Neural progenitor cell (in vitro differentiated cells): ENCODE results near the gene IQGAP1. TPM values are rescaled to one million over a fixed set of nuclear protein-coding genes. Genes with fewer than 3 reads are reported as not detected.
A peak's percentile ranks its signal among the peaks of the same experiment; 100 is the strongest.

Experiments used
- DNase-seq: peaks from one replicate; pipeline ENCODE4 v3.0.0-alpha.2; 2016; ENCODE audit warnings: low spot score
- H2AFZ ChIP-seq: fragments of 200-600 bp; sonication (generic); replicated peaks from 2 replicates; pipeline ENCODE4 v1.6.1; 2016; ENCODE audit warnings: antibody characterized with exemption
- H3F3A ChIP-seq: fragments of 200-600 bp; sonication (generic); 2 replicates; pipeline ENCODE4 v1.6.1; 2016; ENCODE audit warnings: antibody characterized with exemption, low read depth
- H3K27ac ChIP-seq: fragments of 200-600 bp; sonication (generic); 2 replicates; pipeline ENCODE4 v1.5.1; 2016; ENCODE audit warnings: mild to moderate bottlenecking
- H3K27me3 ChIP-seq: fragments of 200-600 bp; sonication (generic); 2 replicates; pipeline ENCODE4 v1.6.1; 2016; ENCODE audit warnings: mild to moderate bottlenecking, moderate library complexity
- H3K36me3 ChIP-seq: fragments of 200-600 bp; sonication (generic); 2 replicates; pipeline ENCODE4 v1.5.1; 2016
- H3K4me1 ChIP-seq: fragments of 200-600 bp; sonication (generic); 2 replicates; pipeline ENCODE4 v1.6.1; 2016; ENCODE audit warnings: mixed run types
- H3K4me2 ChIP-seq: fragments of 200-600 bp; sonication (generic); 2 replicates; pipeline ENCODE4 v1.6.1; 2016
- H3K4me3 ChIP-seq: fragments of 200-600 bp; sonication (generic); 2 replicates; pipeline ENCODE4 v1.5.1; 2016
- H3K79me2 ChIP-seq: fragments of 200-600 bp; sonication (generic); 2 replicates; pipeline ENCODE4 v1.6.1; 2016; ENCODE audit warnings: low read depth
- H3K9ac ChIP-seq: fragments of 200-600 bp; sonication (generic); 2 replicates; pipeline ENCODE4 v1.6.1; 2016
- H3K9me3 ChIP-seq: fragments of 200-600 bp; sonication (generic); 2 replicates; pipeline ENCODE4 v1.5.1; 2016; ENCODE audit warnings: low read depth
- H4K20me1 ChIP-seq: fragments of 200-600 bp; sonication (generic); 2 replicates; pipeline ENCODE4 v1.6.1; 2016; ENCODE audit warnings: low read depth
- H3K27ac Mint-ChIP-seq: 3 replicates; pipeline ENCODE4 v1.8.0; 2021; ENCODE audit warnings: mixed read lengths
- H3K27me3 Mint-ChIP-seq: 2 replicates; pipeline ENCODE4 v1.8.0; 2022; ENCODE audit warnings: low read depth, mild to moderate bottlenecking, inconsistent platforms, moderate library complexity, mixed read lengths; ENCODE audit not compliant: insufficient read depth
- H3K36me3 Mint-ChIP-seq: 3 replicates; pipeline ENCODE4 v1.8.0; 2021; ENCODE audit warnings: mixed read lengths
- H3K4me1 Mint-ChIP-seq: 3 replicates; pipeline ENCODE4 v1.8.0; 2021; ENCODE audit warnings: mixed read lengths
- H3K4me3 Mint-ChIP-seq: 3 replicates; pipeline ENCODE4 v1.8.0; 2021; ENCODE audit warnings: mild to moderate bottlenecking, moderate library complexity, mixed read lengths
- H3K9me3 Mint-ChIP-seq: 3 replicates; pipeline ENCODE4 v1.8.0; 2020; ENCODE audit warnings: mixed read lengths
- CTCF ChIP-seq: fragments of 200-600 bp; sonication (generic); IDR thresholded peaks from 2 replicates; pipeline ENCODE4 v1.5.1; 2017; ENCODE audit warnings: antibody characterized with exemption, mild to moderate bottlenecking
- EZH2 ChIP-seq: fragments of 200-600 bp; sonication (generic); IDR thresholded peaks from 2 replicates; pipeline ENCODE4 v1.6.1; 2017; ENCODE audit warnings: antibody characterized with exemption, mild to moderate bottlenecking, moderate library complexity
- EZH2phosphoT487 ChIP-seq: fragments of 200-600 bp; sonication (generic); IDR thresholded peaks from 2 replicates; pipeline ENCODE4 v1.6.1; 2017; ENCODE audit warnings: antibody characterized with exemption
- total RNA-seq: library from RNA; depleted of rRNA; stranded (reverse); fragments of >200 nt; gene quantifications from 2 replicates; pipeline ENCODE4 v1.2.3, GENCODE V29; 2015; ENCODE audit warnings: low replicate concordance

Gene IQGAP1
- total RNA-seq, 1 donor from 2014 or later: 44.8 TPM

- Histone ChIP-seq H2AFZ (no peak overlapping the region), H4K20me1 (peaks cover 11% of the 10 kb centered on the region), H3K79me2 (no peaks in the 10 kb centered on the region), H3K4me1 (peaks cover 6% of the 10 kb centered on the region), H3K27me3 (peaks cover 54% of the 10 kb centered on the region), H3F3A (no peaks in the 10 kb centered on the region), H3K9ac (no peak overlapping the region), H3K9me3 (no peaks in the 10 kb centered on the region), H3K36me3 (no peaks in the 10 kb centered on the region), H3K27ac (no peak overlapping the region), H3K4me3 (peak overlapping the region; percentile 66), H3K4me2 (peak overlapping the region; percentile 99)
- H3K36me3 Mint-ChIP-seq: peaks cover 4% of the 10 kb centered on the region
- H3K4me3 Mint-ChIP-seq: peak overlapping the region; percentile 98
- DNase-seq: peak; percentile 21
- H3K4me1 Mint-ChIP-seq: peaks cover 26% of the 10 kb centered on the region
- no peaks in the 10 kb centered on the region for H3K9me3 Mint-ChIP-seq
- H3K27ac Mint-ChIP-seq: no peak overlapping the region
- H3K27me3 Mint-ChIP-seq: peaks cover 5% of the 10 kb centered on the region
- TF ChIP-seq EZH2phosphoT487: peak; percentile 10
- no peak for TF ChIP-seq CTCF
Observed at GRCh38 chr15:90531147-90531546, 143.1 kb downstream of the IQGAP1 start.

DNA sequence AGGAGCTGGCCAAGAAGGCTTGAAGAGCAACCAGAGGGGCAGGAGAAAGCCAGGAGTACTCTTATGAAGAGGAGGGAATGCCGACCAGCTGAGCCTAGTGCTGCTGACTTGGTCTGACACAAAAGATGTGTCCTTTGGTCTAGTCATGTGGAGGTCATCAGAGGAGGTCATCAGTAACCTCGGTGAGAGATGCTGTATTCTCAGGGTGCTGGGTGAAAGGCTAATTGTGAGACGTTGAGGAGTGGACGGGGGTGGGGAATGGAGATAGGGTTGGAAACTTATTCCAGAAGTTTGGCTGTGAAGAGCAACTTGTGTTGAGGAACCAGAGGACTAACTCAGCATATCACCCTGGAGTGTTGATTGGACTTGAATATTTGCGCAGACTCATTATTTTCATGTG lies 147.2 kb downstream of the IQGAP1 start:
- Mint-ChIP-seq H3K27ac (no peak overlapping the region), H3K4me1 (peaks cover 16% of the 10 kb centered on the region)
- peaks cover 11% of the 10 kb centered on the region for H4K20me1 ChIP-seq

GRCh38 chr15:90539789-90540188 lies 151.7 kb downstream of the IQGAP1 start:
- TF ChIP-seq EZH2phosphoT487: no peak
- TF ChIP-seq CTCF: no peak
- no peak for TF ChIP-seq EZH2
- Histone ChIP-seq H3K4me1 (no peaks in the 10 kb centered on the region), H3K27ac (no peak overlapping the region), H3K9ac (no peak overlapping the region), H4K20me1 (no peaks in the 10 kb centered on the region), H3K4me3 (no peak overlapping the region), H3K79me2 (no peaks in the 10 kb centered on the region), H3F3A (no peaks in the 10 kb centered on the region), H2AFZ (no peak overlapping the region), H3K27me3 (no peaks in the 10 kb centered on the region), H3K9me3 (no peaks in the 10 kb centered on the region), H3K36me3 (no peaks in the 10 kb centered on the region), H3K4me2 (no peak overlapping the region)
- no peak overlapping the region for H3K27ac Mint-ChIP-seq
- peaks cover 7% of the 10 kb centered on the region for H3K36me3 Mint-ChIP-seq
- no peak overlapping the region for H3K4me3 Mint-ChIP-seq
- peaks cover 2% of the 10 kb centered on the region for H3K27me3 Mint-ChIP-seq
- H3K9me3 Mint-ChIP-seq: no peaks in the 10 kb centered on the region
- H3K4me1 Mint-ChIP-seq: peaks cover 5% of the 10 kb centered on the region
- DNase-seq: no peak

More for the DNA sequence above, 147.2 kb downstream of the IQGAP1 start:
- TF ChIP-seq CTCF (no peak), EZH2 (no peak), EZH2phosphoT487 (no peak)
- H3K27ac ChIP-seq: no peak overlapping the region
- Mint-ChIP-seq H3K4me3 (no peak overlapping the region), H3K27me3 (peaks cover 2% of the 10 kb centered on the region), H3K36me3 (peaks cover 9% of the 10 kb centered on the region), H3K9me3 (no peaks in the 10 kb centered on the region)
- peaks cover 25% of the 10 kb centered on the region for H3K27me3 ChIP-seq
- H3K9me3 ChIP-seq: no peaks in the 10 kb centered on the region
- no peak overlapping the region for H3K4me2 ChIP-seq
- H3F3A ChIP-seq: no peaks in the 10 kb centered on the region
- DNase-seq: no peak
- no peak overlapping the region for H3K9ac ChIP-seq
- no peak overlapping the region for H2AFZ ChIP-seq
- H3K79me2 ChIP-seq: no peaks in the 10 kb centered on the region
- H3K4me1 ChIP-seq: peaks cover 6% of the 10 kb centered on the region
- no peak overlapping the region for H3K4me3 ChIP-seq
- H3K36me3 ChIP-seq: no peaks in the 10 kb centered on the region
